ENCODE measurements around the gene TOR2A.

TOR2A gene

DNA sequence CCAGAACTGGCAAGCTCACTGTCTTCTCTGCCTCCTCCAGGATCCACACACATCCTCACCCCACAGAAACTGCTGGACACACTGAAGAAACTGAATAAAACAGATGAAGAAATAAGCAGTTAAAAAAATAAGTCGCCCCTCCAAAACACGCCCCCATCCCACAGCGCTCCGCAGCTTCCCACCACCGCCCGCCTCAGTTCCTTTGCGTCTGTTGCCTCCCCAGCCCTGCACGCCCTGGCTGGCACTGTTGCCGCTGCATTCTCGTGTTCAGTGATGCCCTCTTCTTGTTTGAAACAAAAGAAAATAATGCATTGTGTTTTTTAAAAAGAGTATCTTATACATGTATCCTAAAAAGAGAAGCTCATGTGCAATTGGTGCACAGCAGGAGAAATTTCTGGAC, 44.4 kb downstream of the TOR2A start:
- Histone ChIP-seq H3K79me1 (ENCODE audit: low read length) (no peaks in the 10 kb centered on the region), H3K4me2 (ENCODE audit: low read length) (no peak overlapping the region), H2BK5ac (ENCODE audit: low read length) (no peak overlapping the region), H3K27ac (ENCODE audit: low read depth, low read length) (no peak overlapping the region), H3K36me3 (ENCODE audit: control insufficient read depth, insufficient read depth, low read length) (no peaks in the 10 kb centered on the region), H2AK5ac (ENCODE audit: low read length) (no peak overlapping the region), H3K18ac (ENCODE audit: low read length) (no peak overlapping the region), H3K56ac (ENCODE audit: low read length) (no peak overlapping the region), H3K4me1 (ENCODE audit: control insufficient read depth, low read depth, low read length) (no peaks in the 10 kb centered on the region), H4K5ac (ENCODE audit: low read length) (no peak overlapping the region), H2BK120ac (ENCODE audit: low read depth, low read length) (no peak overlapping the region), H3K4me3 (ENCODE audit: low read length) (no peak overlapping the region), H3K27me3 (ENCODE audit: insufficient read depth, low read length, poor library complexity) (no peaks in the 10 kb centered on the region), H4K8ac (ENCODE audit: low read depth, low read length) (no peak overlapping the region), H3K4ac (ENCODE audit: low read depth, low read length) (no peak overlapping the region), H3K23ac (ENCODE audit: low read length) (no peak overlapping the region), H3K9ac (ENCODE audit: low read length) (no peak overlapping the region), H2BK15ac (replicated peaks; ENCODE audit: low read depth) (no peak overlapping the region), H3K79me2 (ENCODE audit: control insufficient read depth, insufficient read depth, low read length) (no peaks in the 10 kb centered on the region)
- no CpG with 5 or more reads among the region's 10 CpGs for WGBS (ENCODE audit: extremely low coverage, insufficient coverage, low lambda C conversion rate)
- DNase-seq = no peak

GRCh38 chr9:127689329-127690000, 45.6 kb downstream of the TOR2A start:
- Histone ChIP-seq H3K4me3 (ENCODE audit: low read length) (no peak overlapping the region), H3K4me1 (ENCODE audit: control insufficient read depth, low read depth, low read length) (no peaks in the 10 kb centered on the region), H2AK5ac (ENCODE audit: low read length) (no peak overlapping the region), H3K79me1 (ENCODE audit: low read length) (no peaks in the 10 kb centered on the region), H3K56ac (ENCODE audit: low read length) (no peak overlapping the region), H2BK15ac (replicated peaks; ENCODE audit: low read depth) (no peak overlapping the region), H3K4ac (ENCODE audit: low read depth, low read length) (no peak overlapping the region), H3K9ac (ENCODE audit: low read length) (no peak overlapping the region), H3K27ac (ENCODE audit: low read depth, low read length) (no peak overlapping the region), H2BK5ac (ENCODE audit: low read length) (no peak overlapping the region), H2BK120ac (ENCODE audit: low read depth, low read length) (no peak overlapping the region), H4K8ac (ENCODE audit: low read depth, low read length) (no peak overlapping the region), H3K4me2 (ENCODE audit: low read length) (no peak overlapping the region), H3K23ac (ENCODE audit: low read length) (no peak overlapping the region), H3K27me3 (ENCODE audit: insufficient read depth, low read length, poor library complexity) (no peaks in the 10 kb centered on the region), H3K18ac (ENCODE audit: low read length) (no peak overlapping the region), H3K79me2 (ENCODE audit: control insufficient read depth, insufficient read depth, low read length) (no peaks in the 10 kb centered on the region), H3K36me3 (ENCODE audit: control insufficient read depth, insufficient read depth, low read length) (no peaks in the 10 kb centered on the region), H4K5ac (ENCODE audit: low read length) (no peak overlapping the region)
- DNase-seq = no peak
- no CpG with 5 or more reads among the region's 13 CpGs for WGBS (ENCODE audit: extremely low coverage, insufficient coverage, low lambda C conversion rate)

DNA sequence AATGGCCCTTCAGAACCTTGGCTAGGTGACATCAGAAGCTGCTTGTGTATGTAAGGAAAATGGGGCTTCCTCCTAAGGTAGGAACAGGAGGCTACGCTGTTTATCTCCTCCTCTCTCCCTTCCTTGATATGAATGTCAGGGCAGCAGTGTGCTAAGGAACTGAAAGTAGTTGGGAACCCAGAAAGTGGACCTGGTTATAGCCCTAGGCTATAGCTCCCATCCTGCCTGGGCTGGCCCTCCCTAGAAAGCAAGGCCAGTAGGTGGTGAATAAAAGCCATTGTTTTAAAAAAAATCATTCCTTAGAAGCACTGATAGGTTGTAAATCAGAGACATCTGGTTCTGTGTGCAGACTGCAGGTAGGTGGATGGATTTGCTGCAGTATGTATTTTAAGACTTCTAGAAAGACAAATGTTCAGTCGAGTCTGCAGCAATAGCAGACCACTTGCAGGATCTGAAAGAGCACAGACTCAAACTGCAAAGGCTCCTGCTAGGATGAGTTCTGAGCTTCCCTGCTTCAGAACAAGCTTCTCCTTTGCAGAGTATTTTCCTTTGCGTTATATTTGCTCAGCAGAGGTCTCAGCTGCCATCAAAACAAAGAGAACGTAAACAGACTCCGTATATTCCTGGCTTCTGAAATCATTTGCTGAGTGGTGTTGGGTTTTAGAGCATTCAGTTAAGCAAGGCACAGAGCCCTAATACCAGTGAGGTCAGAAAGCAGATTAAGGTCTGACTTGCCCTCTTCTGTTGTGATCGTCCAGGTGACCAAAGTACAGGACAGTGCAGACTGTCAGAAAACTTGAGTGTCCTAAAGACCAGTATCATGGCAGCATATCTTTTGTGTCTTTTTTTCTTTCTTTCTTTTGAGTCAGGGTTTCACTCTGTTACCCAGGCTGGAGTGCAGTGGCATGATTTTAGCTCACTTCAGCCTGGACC, 48.4 kb downstream of the TOR2A start:
- H2BK5ac ChIP-seq (ENCODE audit: low read length) = no peak overlapping the region
- no peaks in the 10 kb centered on the region for H3K4me1 ChIP-seq (ENCODE audit: control insufficient read depth, low read depth, low read length)
- no peaks in the 10 kb centered on the region for H3K79me1 ChIP-seq (ENCODE audit: low read length)
- no peaks in the 10 kb centered on the region for H3K27me3 ChIP-seq (ENCODE audit: insufficient read depth, low read length, poor library complexity)
- no peak overlapping the region for H3K18ac ChIP-seq (ENCODE audit: low read length)
- H3K4me3 ChIP-seq (ENCODE audit: low read length) = no peak overlapping the region
- no peak for DNase-seq
- H3K4ac ChIP-seq (ENCODE audit: low read depth, low read length) = no peak overlapping the region
- no peak overlapping the region for H3K56ac ChIP-seq (ENCODE audit: low read length)
- no peak overlapping the region for H3K23ac ChIP-seq (ENCODE audit: low read length)
- H3K79me2 ChIP-seq (ENCODE audit: control insufficient read depth, insufficient read depth, low read length) = no peaks in the 10 kb centered on the region
- H2BK120ac ChIP-seq (ENCODE audit: low read depth, low read length) = no peak overlapping the region
- H3K4me2 ChIP-seq (ENCODE audit: low read length) = no peak overlapping the region
- no peak overlapping the region for H2AK5ac ChIP-seq (ENCODE audit: low read length)
- no peaks in the 10 kb centered on the region for H3K36me3 ChIP-seq (ENCODE audit: control insufficient read depth, insufficient read depth, low read length)
- no peak overlapping the region for H3K27ac ChIP-seq (ENCODE audit: low read depth, low read length)
- H3K9ac ChIP-seq (ENCODE audit: low read length) = no peak overlapping the region
- H4K5ac ChIP-seq (ENCODE audit: low read length) = no peak overlapping the region
- no CpG with 5 or more reads among the region's 6 CpGs for WGBS (ENCODE audit: extremely low coverage, insufficient coverage, low lambda C conversion rate)
- no peak overlapping the region for H4K8ac ChIP-seq (ENCODE audit: low read depth, low read length)
- no peak overlapping the region for H2BK15ac ChIP-seq (replicated peaks; ENCODE audit: low read depth)

- no peaks in the 10 kb centered on the region for H3K27me3 ChIP-seq (ENCODE audit: insufficient read depth, low read length, poor library complexity)
- no peak overlapping the region for H2AK5ac ChIP-seq (ENCODE audit: low read length)
- H4K5ac ChIP-seq (ENCODE audit: low read length) = no peak overlapping the region
- H3K18ac ChIP-seq (ENCODE audit: low read length) = no peak overlapping the region
- no peaks in the 10 kb centered on the region for H3K4me1 ChIP-seq (ENCODE audit: control insufficient read depth, low read depth, low read length)
- no peak overlapping the region for H2BK5ac ChIP-seq (ENCODE audit: low read length)
- H3K56ac ChIP-seq (ENCODE audit: low read length) = no peak overlapping the region
- H3K79me2 ChIP-seq (ENCODE audit: control insufficient read depth, insufficient read depth, low read length) = no peaks in the 10 kb centered on the region
- no peak overlapping the region for H3K4me2 ChIP-seq (ENCODE audit: low read length)
- no peak overlapping the region for H2BK120ac ChIP-seq (ENCODE audit: low read depth, low read length)
- no peak overlapping the region for H3K9ac ChIP-seq (ENCODE audit: low read length)
- H2BK15ac ChIP-seq (replicated peaks; ENCODE audit: low read depth) = no peak overlapping the region
- H4K8ac ChIP-seq (ENCODE audit: low read depth, low read length) = no peak overlapping the region
- no peak overlapping the region for H3K27ac ChIP-seq (ENCODE audit: low read depth, low read length)
- no peak overlapping the region for H3K23ac ChIP-seq (ENCODE audit: low read length)
- DNase-seq = peak; percentile 62
- no peak overlapping the region for H3K4me3 ChIP-seq (ENCODE audit: low read length)
- WGBS (ENCODE audit: extremely low coverage, insufficient coverage, low lambda C conversion rate) = no CpG with 5 or more reads among the region's 4 CpGs
- H3K4ac ChIP-seq (ENCODE audit: low read depth, low read length) = no peak overlapping the region
- no peaks in the 10 kb centered on the region for H3K36me3 ChIP-seq (ENCODE audit: control insufficient read depth, insufficient read depth, low read length)
- H3K79me1 ChIP-seq (ENCODE audit: low read length) = no peaks in the 10 kb centered on the region
Measured at GRCh38 chr9:127684576-127684975, 50.5 kb downstream of the TOR2A start.

GRCh38 chr9:127683723-127684122, 51.4 kb downstream of the TOR2A start:
- Histone ChIP-seq H2BK15ac (replicated peaks; ENCODE audit: low read depth) (no peak overlapping the region), H2BK120ac (ENCODE audit: low read depth, low read length) (no peak overlapping the region), H3K56ac (ENCODE audit: low read length) (no peak overlapping the region), H3K4ac (ENCODE audit: low read depth, low read length) (no peak overlapping the region), H4K8ac (ENCODE audit: low read depth, low read length) (no peak overlapping the region), H3K23ac (ENCODE audit: low read length) (no peak overlapping the region), H3K27me3 (ENCODE audit: insufficient read depth, low read length, poor library complexity) (no peaks in the 10 kb centered on the region), H2BK5ac (ENCODE audit: low read length) (no peak overlapping the region), H3K27ac (ENCODE audit: low read depth, low read length) (no peak overlapping the region), H2AK5ac (ENCODE audit: low read length) (no peak overlapping the region), H3K4me2 (ENCODE audit: low read length) (no peak overlapping the region), H3K18ac (ENCODE audit: low read length) (no peak overlapping the region), H3K79me2 (ENCODE audit: control insufficient read depth, insufficient read depth, low read length) (no peaks in the 10 kb centered on the region), H3K9ac (ENCODE audit: low read length) (no peak overlapping the region), H3K4me3 (ENCODE audit: low read length) (no peak overlapping the region), H3K4me1 (ENCODE audit: control insufficient read depth, low read depth, low read length) (no peaks in the 10 kb centered on the region), H3K36me3 (ENCODE audit: control insufficient read depth, insufficient read depth, low read length) (no peaks in the 10 kb centered on the region), H3K79me1 (ENCODE audit: low read length) (no peaks in the 10 kb centered on the region), H4K5ac (ENCODE audit: low read length) (no peak overlapping the region)
- WGBS (ENCODE audit: extremely low coverage, insufficient coverage, low lambda C conversion rate) = no CpG with 5 or more reads among the region's 5 CpGs
- no peak for DNase-seq
